GM12892 (cell line): ENCODE data around the gene MYBPC2.

ENCODE experiments used
- POLR2A ChIP-seq: IDR thresholded peaks from 2 replicates; pipeline ENCODE4 v1.6.1; 2011; ENCODE audit warnings: low read depth, low read length, control low read depth
- POLR2AphosphoS5 ChIP-seq: IDR thresholded peaks from 2 replicates; pipeline ENCODE4 v1.6.1; 2011; ENCODE audit warnings: low read depth, low read length, control low read depth
- TAF1 ChIP-seq: IDR thresholded peaks from 2 replicates; pipeline ENCODE4 v1.6.1; 2011; ENCODE audit warnings: low read depth, mild to moderate bottlenecking, control low read depth, low read length, borderline replicate concordance

DNA sequence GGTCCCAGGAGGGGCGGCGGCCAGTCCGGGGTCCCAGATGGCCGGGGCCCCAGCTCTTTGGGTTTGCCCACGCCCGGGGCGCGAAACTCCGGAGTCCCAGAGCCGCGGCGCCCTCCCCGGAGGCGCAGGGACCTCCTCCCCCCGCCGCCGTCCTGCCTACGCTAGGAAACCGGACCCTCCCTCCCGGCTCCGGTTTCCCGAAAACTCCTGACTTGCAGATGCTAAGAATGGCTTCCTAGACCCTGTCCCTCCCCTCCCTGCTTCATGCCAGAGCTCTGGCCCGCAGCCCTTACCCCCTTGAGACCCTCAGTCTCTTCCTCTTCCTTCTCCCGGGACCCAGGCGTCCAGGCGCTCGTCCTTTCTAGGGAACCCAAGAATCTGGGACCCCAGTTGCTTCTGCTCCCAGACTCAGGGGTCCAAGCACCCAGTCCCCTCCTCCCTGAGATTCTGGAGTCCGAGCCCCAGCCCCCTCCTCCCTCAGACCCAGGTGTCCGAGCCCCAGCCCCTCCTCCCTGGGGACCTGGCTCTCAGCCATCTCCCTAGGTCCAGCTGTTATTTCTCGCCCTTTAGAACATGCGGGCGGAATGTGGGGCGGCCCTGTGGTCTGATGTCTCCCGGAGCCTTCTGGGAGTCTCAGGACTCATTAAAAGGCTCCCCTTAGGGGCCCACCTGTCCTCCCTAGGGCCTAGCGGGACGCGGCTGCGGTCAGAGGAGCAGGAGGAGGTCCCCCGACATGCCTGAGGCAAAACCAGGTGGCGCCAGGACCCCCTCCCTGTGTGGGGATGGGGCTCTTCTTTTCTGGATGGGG is at the start of gene MYBPC2:
- no peak for TF ChIP-seq POLR2AphosphoS5
- no peak; the same call in 1 of the 2 replicates for TF ChIP-seq POLR2A
- TF ChIP-seq TAF1: no peak
